Stimulated activated naive CD8-positive, alpha-beta T cell treated with anti-CD3 and anti-CD28 coated beads, Interleukin-15, amount 100 ng/mL, for 72 hours (primary cell): ENCODE results near the gene COL4A3.

Source experiments
- ATAC-seq: fragments of 150-1000 bp; cut with Tn5 transposase; 2 replicates; pipeline ENCODE4 v1.10.0; 2021; ENCODE audit warnings: mild to moderate bottlenecking, moderate library complexity
- DNase-seq, 2 donors: peaks; one replicate each; pipeline ENCODE4 v3.0.0; 2021 to 2022
- H3K27ac Mint-ChIP-seq, 2 donors: one replicate each; pipeline ENCODE4 v1.8.0; 2022; ENCODE audit warnings: mild to moderate bottlenecking in 2 of 2, mixed read lengths in 2 of 2, moderate library complexity in 2 of 2
- H3K27me3 Mint-ChIP-seq: one replicate; pipeline ENCODE4 v1.8.0; 2022; ENCODE audit warnings: mixed read lengths
- H3K4me1 Mint-ChIP-seq: one replicate; pipeline ENCODE4 v1.8.0; 2022; ENCODE audit warnings: mild to moderate bottlenecking, mixed read lengths
- H3K4me3 Mint-ChIP-seq, 2 donors: one replicate each; pipeline ENCODE4 v1.8.0; 2022; ENCODE audit warnings: mild to moderate bottlenecking in 2 of 2, mixed read lengths in 2 of 2, moderate library complexity in 1 of 2
- H3K9me3 Mint-ChIP-seq, 2 donors: one replicate each; pipeline ENCODE4 v1.8.0; 2022; ENCODE audit warnings: mixed read lengths in 2 of 2

COL4A3 gene

GRCh38 chr2:227285741-227286236 is 121.4 kb downstream of the COL4A3 start:
- Mint-ChIP-seq H3K4me3 (no peak overlapping the region), H3K9me3 (peaks cover 5 to 8% of the 10 kb centered on the region in 2 donors), H3K27ac (no peak overlapping the region), H3K4me1 (no peaks in the 10 kb centered on the region), H3K27me3 (no peaks in the 10 kb centered on the region)
- DNase-seq, result no peak
- ATAC-seq, result no peak

GRCh38 chr2:227287771-227288170 is 123.3 kb downstream of the COL4A3 start:
- no peak for ATAC-seq
- Mint-ChIP-seq H3K27me3 (no peaks in the 10 kb centered on the region), H3K27ac (no peak overlapping the region), H3K4me1 (no peaks in the 10 kb centered on the region), H3K9me3 (peaks cover 4% of the 10 kb centered on the region in 2 donors), H3K4me3 (no peak overlapping the region)
- no peak for DNase-seq

DNA sequence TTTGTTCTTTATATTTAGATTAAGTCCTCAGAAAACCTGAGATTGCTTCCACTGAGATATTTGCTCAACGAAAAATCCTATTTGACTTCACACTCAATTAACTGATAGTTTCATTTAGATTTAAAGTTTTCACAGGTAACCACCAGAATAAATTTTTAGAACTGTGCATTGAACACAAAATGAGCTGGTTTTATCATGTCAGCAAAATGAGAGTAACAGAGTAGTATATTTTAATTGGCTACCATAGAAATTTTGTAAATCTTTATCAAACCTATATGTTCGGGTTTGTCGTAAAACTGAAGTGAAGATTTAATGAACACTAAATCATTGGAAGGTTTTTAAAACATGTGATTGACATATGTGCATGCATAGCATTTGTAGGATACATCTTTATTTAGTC is 127.9 kb downstream of the COL4A3 start:
- H3K4me3 Mint-ChIP-seq, result no peak overlapping the region
- no peaks in the 10 kb centered on the region for H3K9me3 Mint-ChIP-seq

DNA sequence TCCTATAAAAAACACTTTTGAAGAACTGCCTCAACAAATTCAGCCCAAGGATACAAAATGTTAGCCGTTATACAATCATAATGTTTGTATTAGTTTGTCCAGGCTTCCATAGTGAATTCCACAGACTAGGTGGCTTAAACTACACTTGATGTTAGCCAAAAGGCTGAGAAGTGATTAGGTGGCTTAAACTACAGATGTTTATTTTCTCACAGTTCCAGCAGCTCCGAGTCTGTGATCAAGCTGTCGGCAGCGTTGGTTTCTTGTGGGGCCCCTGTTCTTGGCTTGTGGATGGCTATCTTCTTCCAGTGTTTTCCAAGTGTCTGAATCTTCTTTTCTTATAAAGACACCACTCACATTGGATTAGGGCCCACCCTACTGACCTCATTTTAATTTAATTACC is 129.1 kb downstream of the COL4A3 start:
- ATAC-seq (no peak), DNase-seq (no peak)
- Mint-ChIP-seq H3K27ac (no peak overlapping the region), H3K27me3 (no peaks in the 10 kb centered on the region), H3K4me1 (peaks cover 6% of the 10 kb centered on the region), H3K9me3 (no peaks in the 10 kb centered on the region), H3K4me3 (no peak overlapping the region)

More for the DNA sequence above, 127.9 kb downstream of the COL4A3 start:
- peaks cover 6% of the 10 kb centered on the region for H3K4me1 Mint-ChIP-seq
- no peak for DNase-seq
- H3K27ac Mint-ChIP-seq, result no peak overlapping the region
- H3K27me3 Mint-ChIP-seq, result no peaks in the 10 kb centered on the region
- ATAC-seq, result no peak

DNA sequence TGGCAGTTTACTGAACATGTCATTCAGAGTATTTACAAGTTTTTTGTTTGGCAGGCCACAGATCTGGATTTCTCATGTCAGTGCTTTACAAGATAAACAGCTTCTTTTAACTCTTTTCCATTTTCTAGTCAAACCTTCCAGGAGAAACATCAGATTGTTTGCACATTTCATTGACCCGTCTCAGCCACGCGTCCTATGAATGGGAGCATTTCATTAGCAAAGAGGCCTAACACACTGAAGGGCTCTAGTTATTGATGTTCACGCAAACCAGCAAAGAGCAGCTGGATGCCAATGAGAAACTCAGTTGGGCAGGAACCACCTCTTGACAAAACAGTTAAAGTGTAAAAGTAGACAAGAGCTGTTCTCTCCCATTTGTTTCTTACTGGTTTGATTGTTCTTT is 131.4 kb downstream of the COL4A3 start:
- Mint-ChIP-seq H3K27ac (no peak overlapping the region), H3K27me3 (no peaks in the 10 kb centered on the region), H3K4me1 (peaks cover 6% of the 10 kb centered on the region), H3K9me3 (no peaks in the 10 kb centered on the region), H3K4me3 (no peak overlapping the region)
- no peak for ATAC-seq
- DNase-seq, result no peak

DNA sequence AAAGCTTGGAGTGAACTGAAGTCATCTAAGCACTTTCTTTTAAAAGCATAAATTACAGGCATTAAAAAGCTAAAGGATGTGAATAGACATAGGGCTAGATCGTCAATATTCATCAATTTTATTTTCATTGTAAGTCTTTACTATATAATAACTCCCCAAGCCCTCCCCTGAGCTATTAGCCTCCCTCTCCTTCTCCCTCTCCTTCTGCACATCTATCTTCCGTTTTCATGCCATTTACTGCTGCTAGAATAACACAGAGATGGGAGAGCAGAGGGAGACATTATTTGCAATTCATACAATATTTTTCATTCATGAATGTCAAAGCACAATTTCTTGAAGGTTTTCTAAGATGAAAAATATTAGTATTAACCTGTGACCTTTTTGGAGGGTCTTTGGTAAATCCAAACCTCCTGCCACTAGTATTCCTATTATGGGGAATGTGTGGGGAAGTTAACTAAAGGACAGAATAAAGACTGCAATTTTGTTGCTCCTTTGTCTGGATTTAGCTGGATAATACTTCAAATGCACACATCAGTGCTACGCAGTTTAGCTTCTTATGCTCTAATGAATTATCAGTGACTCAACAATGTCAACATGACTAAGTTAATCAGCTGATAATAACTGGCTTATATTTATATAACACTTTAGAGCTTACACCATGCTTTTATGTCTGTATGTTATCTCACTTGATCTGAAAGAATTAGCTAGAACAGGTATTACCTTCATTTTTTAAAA is 132.4 kb downstream of the COL4A3 start:
- DNase-seq (no peak), ATAC-seq (no peak)
- Mint-ChIP-seq H3K4me3 (no peak overlapping the region), H3K9me3 (no peaks in the 10 kb centered on the region), H3K27me3 (no peaks in the 10 kb centered on the region), H3K27ac (no peak overlapping the region), H3K4me1 (peaks cover 6% of the 10 kb centered on the region)

GRCh38 chr2:227301523-227301922 is 137.1 kb downstream of the COL4A3 start:
- H3K4me3 Mint-ChIP-seq, result no peak overlapping the region
- no peak overlapping the region for H3K27ac Mint-ChIP-seq
- no peaks in the 10 kb centered on the region for H3K9me3 Mint-ChIP-seq
- DNase-seq (no peak), ATAC-seq (no peak)
- H3K4me1 Mint-ChIP-seq, result no peaks in the 10 kb centered on the region
- no peaks in the 10 kb centered on the region for H3K27me3 Mint-ChIP-seq

DNA sequence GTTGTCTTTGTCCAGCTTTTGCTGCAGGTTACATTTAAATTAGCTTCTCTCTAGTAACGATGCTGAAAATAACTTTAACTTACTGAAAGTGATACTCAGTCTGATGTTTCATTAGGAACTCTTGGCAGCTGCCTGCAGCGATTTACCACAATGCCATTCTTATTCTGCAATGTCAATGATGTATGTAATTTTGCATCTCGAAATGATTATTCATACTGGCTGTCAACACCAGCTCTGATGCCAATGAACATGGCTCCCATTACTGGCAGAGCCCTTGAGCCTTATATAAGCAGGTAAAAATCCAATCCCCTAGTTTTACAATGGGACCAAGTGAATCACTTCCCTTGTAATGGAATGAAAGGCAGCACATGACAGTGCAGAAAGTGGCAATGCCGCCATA is 144.4 kb downstream of the COL4A3 start:
- H3K4me1 Mint-ChIP-seq, result no peaks in the 10 kb centered on the region
- H3K9me3 Mint-ChIP-seq, result no peaks in the 10 kb centered on the region
- H3K27ac Mint-ChIP-seq, result no peak overlapping the region
- no peak overlapping the region for H3K4me3 Mint-ChIP-seq
- no peaks in the 10 kb centered on the region for H3K27me3 Mint-ChIP-seq
- ATAC-seq (no peak), DNase-seq (no peak)

DNA sequence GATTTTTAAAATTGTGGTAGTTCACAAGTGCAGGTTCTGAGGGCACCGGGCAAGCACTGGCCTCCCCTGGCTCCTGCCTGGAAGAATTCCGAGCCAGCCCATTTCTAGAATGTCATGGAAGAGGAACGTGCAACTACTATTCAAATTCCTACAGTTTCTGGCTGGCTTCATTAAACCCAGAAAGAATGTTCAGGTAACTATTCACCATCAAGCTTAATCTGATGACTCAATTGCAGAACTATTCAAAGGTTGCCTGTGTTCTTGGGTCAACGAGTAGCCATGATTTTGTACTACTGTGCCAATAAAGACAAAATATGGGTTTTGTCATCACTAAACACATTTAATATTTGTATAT is 146.3 kb downstream of the COL4A3 start:
- Mint-ChIP-seq H3K4me3 (no peak overlapping the region), H3K27me3 (no peaks in the 10 kb centered on the region), H3K9me3 (no peaks in the 10 kb centered on the region), H3K4me1 (no peaks in the 10 kb centered on the region), H3K27ac (no peak overlapping the region)
- ATAC-seq (no peak), DNase-seq (no peak)

DNA sequence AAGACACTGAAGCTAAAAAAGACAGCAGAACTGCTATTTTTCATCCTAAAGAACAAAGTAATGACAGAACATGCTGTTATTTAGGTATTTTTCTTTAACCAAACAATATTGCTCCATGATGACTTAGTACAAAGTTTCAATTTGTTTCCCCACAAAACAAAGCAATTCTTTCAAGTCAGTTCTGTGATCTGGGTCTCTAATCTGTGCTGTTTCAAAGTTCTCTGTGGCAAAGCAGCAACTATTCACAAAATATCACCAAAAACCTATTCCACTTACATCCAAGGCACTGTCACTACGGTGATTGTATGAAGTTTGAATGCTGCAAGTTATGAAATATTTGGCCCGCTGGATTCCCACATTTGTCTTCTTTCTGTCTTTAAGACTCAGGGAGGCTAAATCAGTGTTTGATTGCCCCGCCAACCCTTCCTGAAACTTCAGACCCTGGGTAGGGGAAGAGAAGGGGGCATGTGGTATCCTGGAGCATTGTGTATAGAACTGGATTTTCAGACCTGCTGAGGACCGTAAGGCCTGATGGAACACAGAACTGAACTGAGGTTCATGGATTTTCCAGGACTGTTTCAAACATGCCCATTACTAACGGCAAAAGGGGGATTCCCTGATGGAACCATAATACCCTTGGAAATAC is 147.6 kb downstream of the COL4A3 start:
- no peak overlapping the region for H3K4me3 Mint-ChIP-seq
- ATAC-seq (no peak), DNase-seq (no peak)
- H3K4me1 Mint-ChIP-seq, result no peaks in the 10 kb centered on the region
- H3K9me3 Mint-ChIP-seq, result no peaks in the 10 kb centered on the region
- no peaks in the 10 kb centered on the region for H3K27me3 Mint-ChIP-seq
- no peak overlapping the region for H3K27ac Mint-ChIP-seq

DNA sequence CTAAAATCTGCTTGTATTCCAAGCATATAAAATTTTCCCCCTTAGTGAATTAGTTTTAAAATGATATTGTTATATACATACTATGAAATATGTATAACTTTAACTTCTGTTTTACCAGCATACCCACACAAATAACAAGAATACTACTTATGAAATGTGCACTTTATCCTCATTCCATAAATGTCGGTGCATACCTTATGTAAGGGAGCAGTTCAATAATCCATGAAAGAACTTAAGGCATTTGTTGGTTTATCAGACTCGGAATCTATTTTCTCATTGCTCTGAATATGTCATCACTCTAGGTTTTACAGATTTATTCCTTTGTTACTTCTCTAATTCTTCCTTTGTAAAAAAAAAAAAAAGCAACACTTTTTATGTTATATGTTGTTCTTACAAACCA is 148.2 kb downstream of the COL4A3 start:
- H3K4me3 Mint-ChIP-seq, result no peak overlapping the region
- H3K27ac Mint-ChIP-seq, result no peak overlapping the region
- no peaks in the 10 kb centered on the region for H3K9me3 Mint-ChIP-seq
- ATAC-seq, result no peak
- DNase-seq, result no peak
- H3K27me3 Mint-ChIP-seq, result no peaks in the 10 kb centered on the region
- H3K4me1 Mint-ChIP-seq, result no peaks in the 10 kb centered on the region

DNA sequence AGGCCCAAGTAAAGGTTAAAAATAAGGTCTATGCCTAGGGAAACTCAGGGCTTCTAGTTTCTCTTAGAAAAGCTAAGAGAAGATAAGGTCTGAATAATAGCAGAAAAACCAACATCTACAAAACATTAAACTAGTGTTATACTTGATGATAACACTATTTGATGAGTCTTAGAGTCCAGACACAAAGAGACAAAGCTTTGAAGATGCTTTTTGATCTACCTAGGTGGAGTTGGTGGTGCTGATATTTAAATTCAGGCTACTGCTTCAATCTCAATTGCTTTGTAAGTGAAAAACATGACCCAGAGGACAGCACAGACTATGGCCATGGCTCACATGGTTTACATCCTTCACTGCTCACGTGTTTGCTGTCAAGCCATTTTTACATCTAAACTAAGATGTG is 148.9 kb downstream of the COL4A3 start:
- ATAC-seq, result no peak
- Mint-ChIP-seq H3K4me3 (no peak overlapping the region), H3K4me1 (no peaks in the 10 kb centered on the region), H3K27me3 (no peaks in the 10 kb centered on the region), H3K9me3 (no peaks in the 10 kb centered on the region), H3K27ac (no peak overlapping the region)
- no peak for DNase-seq

DNA sequence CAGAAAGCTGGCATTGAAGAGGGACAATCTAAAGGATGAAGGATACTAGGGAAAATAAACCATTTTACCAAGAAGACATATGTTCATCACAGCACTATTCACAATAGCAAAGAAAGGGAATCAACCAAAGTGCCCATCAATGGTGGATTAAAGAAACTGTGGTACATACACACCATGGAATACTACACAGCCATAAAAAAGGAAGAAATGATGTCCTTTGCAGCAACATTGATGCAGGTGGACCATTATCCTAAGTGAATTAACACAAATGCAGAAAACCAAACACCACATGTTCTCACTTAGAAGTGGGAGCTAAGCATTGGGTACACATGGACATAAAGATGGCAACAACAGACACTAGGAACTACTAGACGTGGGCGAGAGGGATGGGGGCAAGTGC is 153.4 kb downstream of the COL4A3 start:
- DNase-seq (no peak), ATAC-seq (no peak)
- no peak overlapping the region for H3K4me3 Mint-ChIP-seq
- no peak overlapping the region for H3K27ac Mint-ChIP-seq
- H3K27me3 Mint-ChIP-seq, result peaks cover 4% of the 10 kb centered on the region
- H3K9me3 Mint-ChIP-seq, result peaks cover 0 to 4% of the 10 kb centered on the region in 2 donors
- peaks cover 4% of the 10 kb centered on the region for H3K4me1 Mint-ChIP-seq

- Mint-ChIP-seq H3K27ac (no peak overlapping the region), H3K9me3 (peaks cover 0 to 6% of the 10 kb centered on the region in 2 donors), H3K4me3 (no peak overlapping the region), H3K27me3 (peaks cover 7% of the 10 kb centered on the region), H3K4me1 (peaks cover 21% of the 10 kb centered on the region)
- ATAC-seq (no peak), DNase-seq (no peak)
Observed at GRCh38 chr2:227320305-227321094, 156.1 kb downstream of the COL4A3 start.

DNA sequence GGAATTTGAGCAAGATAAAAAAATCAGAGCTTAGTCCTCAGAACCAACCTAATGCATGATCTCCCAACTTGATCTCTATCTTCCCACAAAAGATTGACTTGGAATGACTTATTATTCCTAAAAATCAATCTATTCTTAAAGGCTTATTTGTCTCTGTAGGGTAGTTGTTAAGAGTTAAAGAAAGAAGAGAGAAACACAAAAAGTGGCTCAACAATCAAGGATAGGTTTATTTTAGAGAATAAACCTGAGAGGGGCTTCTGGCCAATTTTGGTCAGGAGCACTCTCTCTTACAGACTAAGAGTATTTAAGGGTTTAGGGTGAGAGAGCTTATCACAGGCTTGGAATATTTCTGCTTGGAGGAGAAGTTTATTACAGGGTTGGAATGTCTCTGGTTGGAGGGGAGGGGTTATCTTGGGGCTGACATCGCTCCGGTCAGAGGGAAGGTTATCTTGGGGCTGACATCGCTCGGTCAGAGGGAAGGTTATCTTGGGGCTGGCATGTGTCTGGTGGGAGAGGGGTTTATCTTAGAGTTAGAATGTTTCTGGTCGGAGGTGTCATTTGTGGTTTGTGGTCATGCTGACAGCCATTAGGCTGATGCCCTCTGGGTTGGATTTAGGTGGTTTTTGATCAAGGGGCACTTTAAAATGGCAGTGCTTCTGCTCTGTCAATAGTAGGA is 158.2 kb downstream of the COL4A3 start:
- Mint-ChIP-seq H3K4me1 (peaks cover 40% of the 10 kb centered on the region), H3K27me3 (peaks cover 7% of the 10 kb centered on the region), H3K9me3 (peaks cover 0 to 6% of the 10 kb centered on the region in 2 donors), H3K4me3 (no peak overlapping the region), H3K27ac (peak overlapping the region in 1 of 2 donors; percentile 4)
- ATAC-seq, result no peak
- no peak for DNase-seq
